GM21447 (cell line): Measurements from ENCODE around the gene MGME1.
"Not testable (repeated sequence)": the region's sequence is repeated elsewhere in the genome, so short reads cannot be mapped to it uniquely, and the experiment has no call there.

Experiments
- ATAC-seq: cut with Tn5 transposase; IDR thresholded peaks from one replicate; pipeline ENCODE4 v1.9.1; 2021; ENCODE audit not compliant: unreplicated experiment

The MGME1 gene

GRCh38 chr20:17959257-17959627, 9.6 kb upstream of the MGME1 start:
- peak; percentile 24 for ATAC-seq

- ATAC-seq: not testable (repeated sequence)
These were observed 8.4 kb upstream of the MGME1 start for GRCh38 chr20:17960400-17960885.

GRCh38 chr20:17960927-17961586, 7.8 kb upstream of the MGME1 start:
- ATAC-seq: no peak

GRCh38 chr20:17961587-17961940, 7.3 kb upstream of the MGME1 start:
- ATAC-seq: no peak

- ATAC-seq: no peak
These were observed 5.5 kb upstream of the MGME1 start for GRCh38 chr20:17963114-17963897.

GRCh38 chr20:17964073-17964472, 4.7 kb upstream of the MGME1 start:
- ATAC-seq: no peak

GRCh38 chr20:17964632-17965031, 4.2 kb upstream of the MGME1 start:
- ATAC-seq: no peak

- no peak for ATAC-seq
These were observed 3.6 kb upstream of the MGME1 start for GRCh38 chr20:17965042-17965697.

GRCh38 chr20:17966432-17967310, 2.1 kb upstream of the MGME1 start:
- ATAC-seq: no peak

- no peak for ATAC-seq
These were observed 1.1 kb upstream of the MGME1 start for GRCh38 chr20:17967521-17968365.

- ATAC-seq: peak; percentile 4
These were observed 563 bp downstream of the MGME1 start for GRCh38 chr20:17969278-17969883.

- peak; percentile 12 for ATAC-seq
These were observed 1.1 kb downstream of the MGME1 start for GRCh38 chr20:17969884-17970409.

GRCh38 chr20:17971300-17972013, 2.6 kb downstream of the MGME1 start:
- ATAC-seq: no peak

GRCh38 chr20:17972121-17972520, 3.3 kb downstream of the MGME1 start:
- no peak for ATAC-seq

GRCh38 chr20:17976305-17976704, 7.5 kb downstream of the MGME1 start:
- no peak for ATAC-seq

- no peak for ATAC-seq
These were observed 16.7 kb downstream of the MGME1 start for GRCh38 chr20:17985388-17986018.

- no peak for ATAC-seq
These were observed 19.2 kb downstream of the MGME1 start for GRCh38 chr20:17987988-17988387.

GRCh38 chr20:17990278-17990972, 21.6 kb downstream of the MGME1 start:
- ATAC-seq: no peak
